ENCODE results near the gene INTS3. TPM values are rescaled to one million over a fixed set of nuclear protein-coding genes. Genes with fewer than 3 reads are reported as not detected.
A peak's percentile ranks its signal among the peaks of the same experiment; 100 is the strongest.

Gene INTS3
- total RNA-seq, 2 donors from 2014 or later = 63.8 to 68.8 TPM

DNA sequence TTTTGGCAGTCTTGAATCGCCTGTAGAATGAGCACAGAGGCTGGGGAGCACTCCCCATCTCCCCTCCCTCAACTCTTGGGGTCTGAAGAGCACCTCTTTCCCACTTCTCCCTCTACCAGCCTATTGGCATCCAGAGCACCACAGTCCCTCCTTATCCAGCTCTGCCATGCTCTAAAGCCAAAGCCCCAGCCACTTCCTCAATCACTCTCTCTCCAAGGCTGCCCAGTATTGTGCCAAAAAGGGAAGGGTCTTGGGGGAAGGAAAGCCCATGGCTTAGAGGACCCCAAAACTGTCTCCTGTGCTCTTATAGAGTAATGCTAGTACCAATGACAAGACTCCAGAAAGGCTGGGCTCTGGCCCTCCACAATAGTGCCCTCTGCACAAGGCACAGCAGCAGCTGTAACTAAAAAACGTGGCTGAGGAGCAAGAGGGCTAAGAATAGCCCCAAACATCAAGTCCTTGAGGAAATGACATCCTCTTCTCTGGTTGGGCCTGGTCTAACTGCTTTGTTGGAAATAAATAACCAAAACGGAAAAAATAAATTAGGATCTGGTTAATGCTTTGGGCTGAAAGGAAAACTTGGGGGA lies 75.7 kb downstream of the INTS3 start:
- peak overlapping the region in 1 of 2 donors; percentile 21 for H3K27ac ChIP-seq
- no peak for ATAC-seq (ENCODE audit: insufficient number of reproducible peaks, low FRiP score, low read depth)

DNA sequence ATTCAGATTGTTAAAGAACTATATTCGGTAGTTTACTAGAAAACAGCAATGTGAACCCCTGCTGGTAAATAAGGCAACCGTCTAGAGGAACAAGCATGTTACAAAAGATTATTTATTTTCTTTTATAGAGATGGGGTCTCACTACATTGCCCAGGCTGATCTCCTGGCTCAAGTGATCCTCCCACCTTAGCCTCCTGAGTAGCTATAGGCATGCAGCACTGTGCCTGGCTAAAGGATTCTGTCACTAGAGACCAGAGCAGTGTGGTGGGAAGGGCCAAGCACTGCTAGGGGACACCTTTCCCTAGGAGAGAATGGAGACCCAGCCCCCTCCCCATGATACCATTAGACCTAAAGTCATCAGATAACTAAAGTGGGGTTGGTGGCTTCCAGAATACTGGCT lies 76.3 kb downstream of the INTS3 start:
- TF ChIP-seq, protein P1, sequence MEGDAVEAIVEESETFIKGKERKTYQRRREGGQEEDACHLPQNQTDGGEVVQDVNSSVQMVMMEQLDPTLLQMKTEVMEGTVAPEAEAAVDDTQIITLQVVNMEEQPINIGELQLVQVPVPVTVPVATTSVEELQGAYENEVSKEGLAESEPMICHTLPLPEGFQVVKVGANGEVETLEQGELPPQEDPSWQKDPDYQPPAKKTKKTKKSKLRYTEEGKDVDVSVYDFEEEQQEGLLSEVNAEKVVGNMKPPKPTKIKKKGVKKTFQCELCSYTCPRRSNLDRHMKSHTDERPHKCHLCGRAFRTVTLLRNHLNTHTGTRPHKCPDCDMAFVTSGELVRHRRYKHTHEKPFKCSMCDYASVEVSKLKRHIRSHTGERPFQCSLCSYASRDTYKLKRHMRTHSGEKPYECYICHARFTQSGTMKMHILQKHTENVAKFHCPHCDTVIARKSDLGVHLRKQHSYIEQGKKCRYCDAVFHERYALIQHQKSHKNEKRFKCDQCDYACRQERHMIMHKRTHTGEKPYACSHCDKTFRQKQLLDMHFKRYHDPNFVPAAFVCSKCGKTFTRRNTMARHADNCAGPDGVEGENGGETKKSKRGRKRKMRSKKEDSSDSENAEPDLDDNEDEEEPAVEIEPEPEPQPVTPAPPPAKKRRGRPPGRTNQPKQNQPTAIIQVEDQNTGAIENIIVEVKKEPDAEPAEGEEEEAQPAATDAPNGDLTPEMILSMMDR (IDR thresholded peaks at IDR 0.05) = no peak
- ATAC-seq (ENCODE audit: insufficient number of reproducible peaks, low FRiP score, low read depth) (no peak), DNase-seq (ENCODE audit: low spot score) (no peak)
- Histone ChIP-seq H3K4me1 (ENCODE audit: control insufficient read depth in 1 of 2, low read depth in 2 of 2) (no peaks in the 10 kb centered on the region), H3K36me3 (peaks cover 12% of the 10 kb centered on the region), H3K4me3 (no peak overlapping the region), H3K27me3 (replicated peaks; ENCODE audit: insufficient read depth) (no peaks in the 10 kb centered on the region), H3K27ac (peak overlapping the region in 1 of 2 donors; percentile 21), H3K9me3 (no peaks in the 10 kb centered on the region)

More for the DNA sequence above, 75.7 kb downstream of the INTS3 start:
- Histone ChIP-seq H3K27me3 (replicated peaks; ENCODE audit: insufficient read depth) (no peaks in the 10 kb centered on the region), H3K4me1 (ENCODE audit: control insufficient read depth in 1 of 2, low read depth in 2 of 2) (no peaks in the 10 kb centered on the region), H3K4me3 (no peak overlapping the region), H3K36me3 (peaks cover 7% of the 10 kb centered on the region), H3K9me3 (no peaks in the 10 kb centered on the region)
- TF ChIP-seq, protein P1 (IDR thresholded peaks at IDR 0.05) = no peak
- DNase-seq (ENCODE audit: low spot score) = no peak

DNA sequence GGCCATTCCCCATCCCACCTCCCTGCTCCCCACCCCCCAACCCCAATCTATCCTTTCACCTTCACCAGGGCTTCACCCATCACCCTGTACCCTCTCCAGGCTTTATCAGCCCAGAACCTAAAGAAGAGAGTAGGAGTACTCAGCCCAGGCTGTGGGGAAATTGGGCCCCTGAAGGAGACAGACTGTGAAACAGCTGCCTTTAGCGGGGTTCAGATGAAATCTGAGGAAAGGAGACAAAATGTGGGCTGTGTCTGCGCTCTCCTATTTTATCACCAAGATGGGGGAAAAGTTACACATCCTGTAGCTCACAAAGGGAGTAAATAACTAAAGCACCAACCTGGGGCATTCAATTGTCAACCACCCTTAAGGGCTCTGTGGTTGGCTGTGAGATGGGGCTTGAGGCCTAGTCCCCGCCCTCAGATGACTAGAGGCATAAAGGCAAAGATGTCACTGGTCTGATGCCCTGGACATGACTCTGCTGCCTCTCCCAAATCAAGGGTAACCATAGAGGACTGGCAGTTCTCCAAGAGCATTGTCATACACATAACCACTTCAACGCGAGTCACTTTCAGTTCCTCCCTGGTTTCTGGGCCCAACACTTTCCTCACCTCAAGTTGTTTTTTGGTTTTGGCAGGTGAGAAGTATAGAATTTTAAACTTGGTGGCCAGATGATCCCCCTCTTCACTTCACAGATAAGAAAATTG lies 77.3 kb downstream of the INTS3 start:
- peak; percentile 59 for DNase-seq (ENCODE audit: low spot score)
- peak overlapping the region; percentile 8 to 22 for H3K27ac ChIP-seq

DNA sequence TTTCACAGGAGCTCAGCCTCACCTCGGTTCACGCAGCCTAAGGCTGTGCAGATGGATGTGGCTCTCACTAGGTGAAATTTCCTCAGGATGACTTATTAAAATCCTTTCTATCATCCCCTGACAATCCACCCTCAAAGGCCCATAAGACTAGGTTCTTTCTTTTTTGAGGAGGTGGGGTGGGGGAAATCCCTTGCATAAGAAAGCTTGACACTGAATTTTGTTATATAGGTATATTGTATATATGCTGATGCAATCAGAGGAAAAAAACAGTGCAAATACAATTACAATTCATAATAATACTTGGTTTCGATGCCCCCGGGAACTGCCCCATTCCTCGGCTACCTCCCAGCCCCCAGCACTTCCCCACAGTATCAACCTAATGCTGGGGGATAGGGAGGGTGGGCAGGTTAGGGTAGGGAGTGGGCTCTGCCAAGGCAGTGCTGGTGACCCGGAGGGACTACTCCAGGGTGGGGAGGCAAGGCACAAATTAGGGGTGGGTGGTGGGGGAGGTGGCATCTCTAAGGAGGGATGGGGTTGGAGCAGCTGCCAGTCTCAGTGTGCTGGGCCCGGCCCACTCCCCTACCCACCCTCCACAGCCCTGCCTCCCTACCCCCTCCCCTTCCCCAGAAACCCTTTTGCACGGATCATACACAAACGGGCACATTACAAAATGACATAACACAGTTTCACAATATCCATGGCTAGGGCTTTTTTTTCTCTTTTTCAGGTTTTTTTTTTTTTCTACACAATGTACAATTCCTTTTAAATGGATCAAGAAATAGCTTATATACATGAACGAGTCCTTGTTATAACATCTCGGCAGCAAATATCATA lies 78.3 kb downstream of the INTS3 start:
- Histone ChIP-seq H3K36me3 (peaks cover 22% of the 10 kb centered on the region), H3K27me3 (replicated peaks; ENCODE audit: insufficient read depth) (no peaks in the 10 kb centered on the region), H3K27ac (peak overlapping the region; percentile 8 to 22), H3K4me1 (ENCODE audit: control insufficient read depth in 1 of 2, low read depth in 2 of 2) (no peaks in the 10 kb centered on the region), H3K9me3 (no peaks in the 10 kb centered on the region), H3K4me3 (no peak overlapping the region)
- DNase-seq (ENCODE audit: low spot score) = no peak
- TF ChIP-seq, protein P1 (IDR thresholded peaks at IDR 0.05) = no peak
- no peak for ATAC-seq (ENCODE audit: insufficient number of reproducible peaks, low FRiP score, low read depth)

More for the DNA sequence above, 77.3 kb downstream of the INTS3 start:
- ATAC-seq (ENCODE audit: insufficient number of reproducible peaks, low FRiP score, low read depth) = no peak
- no peak overlapping the region for H3K4me3 ChIP-seq
- peaks cover 14% of the 10 kb centered on the region for H3K36me3 ChIP-seq
- TF ChIP-seq, protein P1 (IDR thresholded peaks at IDR 0.05) = no peak
- no peaks in the 10 kb centered on the region for H3K4me1 ChIP-seq (ENCODE audit: control insufficient read depth in 1 of 2, low read depth in 2 of 2)
- no peaks in the 10 kb centered on the region for H3K27me3 ChIP-seq (replicated peaks; ENCODE audit: insufficient read depth)
- H3K9me3 ChIP-seq = no peaks in the 10 kb centered on the region

Data from thoracic aorta (tissue), 2 donors.